Astrocyte (in vitro differentiated cells and primary cell): ENCODE measurements around the gene CLCF1. TPM values are rescaled to one million over a fixed set of nuclear protein-coding genes. Genes with fewer than 3 reads are reported as not detected.
A peak's percentile ranks its signal among the peaks of the same experiment; 100 is the strongest.

Experiments
- DNase-seq: peaks from one replicate; pipeline ENCODE4 v3.0.0-alpha.2; 2010; ENCODE audit warnings: low read depth
- FAIRE-seq: peaks from 2 replicates; lab custom pipeline; 2011; peaks lifted over from hg19 to GRCh38; lab: Jason Lieb, UNC
- H2AFZ ChIP-seq: 2 replicates; pipeline ENCODE4 v1.6.0; 2012; ENCODE audit warnings: low read depth, low read length, inconsistent platforms
- H3K27ac ChIP-seq: 2 replicates; pipeline ENCODE4 v1.5.1; 2011; ENCODE audit warnings: low read depth, low read length, inconsistent platforms
- H3K27me3 ChIP-seq: 2 replicates; pipeline ENCODE4 v1.6.0; 2011; ENCODE audit warnings: low read length, inconsistent platforms; ENCODE audit not compliant: insufficient read depth
- H3K36me3 ChIP-seq: 2 replicates; pipeline ENCODE4 v1.5.1; 2011; ENCODE audit warnings: low read length, inconsistent platforms; ENCODE audit not compliant: insufficient read depth
- H3K4me1 ChIP-seq: 2 replicates; pipeline ENCODE4 v1.5.1; 2011; ENCODE audit warnings: low read length, inconsistent platforms; ENCODE audit not compliant: insufficient read depth
- H3K4me2 ChIP-seq: 2 replicates; pipeline ENCODE4 v1.6.0; 2012; ENCODE audit warnings: low read length, inconsistent platforms
- H3K4me3 ChIP-seq: 2 replicates; pipeline ENCODE4 v1.5.1; 2011; ENCODE audit warnings: low read depth, mild to moderate bottlenecking, low read length, inconsistent platforms; ENCODE audit not compliant: insufficient read depth
- H3K79me2 ChIP-seq: 2 replicates; pipeline ENCODE4 v1.6.0; 2012; ENCODE audit warnings: mild to moderate bottlenecking, low read length, inconsistent platforms; ENCODE audit not compliant: insufficient read depth
- H3K9ac ChIP-seq: 2 replicates; pipeline ENCODE4 v1.6.0; 2012; ENCODE audit warnings: mild to moderate bottlenecking, low read length, inconsistent platforms
- H3K9me3 ChIP-seq: 2 replicates; pipeline ENCODE4 v1.5.1; 2012; ENCODE audit warnings: low read depth, mild to moderate bottlenecking, low read length, inconsistent platforms; ENCODE audit not compliant: insufficient read depth
- H4K20me1 ChIP-seq: 2 replicates; pipeline ENCODE4 v1.6.0; 2012; ENCODE audit warnings: low read length, inconsistent platforms; ENCODE audit not compliant: insufficient read depth
- H3K27ac Mint-ChIP-seq: one replicate; pipeline ENCODE4 v1.8.0; 2021; ENCODE audit warnings: mild to moderate bottlenecking, mixed read lengths; ENCODE audit not compliant: unreplicated experiment
- H3K27me3 Mint-ChIP-seq: one replicate; pipeline ENCODE4 v1.8.0; 2021; ENCODE audit warnings: low read depth, mixed read lengths; ENCODE audit not compliant: unreplicated experiment
- H3K36me3 Mint-ChIP-seq: one replicate; pipeline ENCODE4 v1.8.0; 2021; ENCODE audit warnings: low read depth, mixed read lengths; ENCODE audit not compliant: unreplicated experiment
- H3K4me1 Mint-ChIP-seq: one replicate; pipeline ENCODE4 v1.8.0; 2021; ENCODE audit warnings: low read depth, mixed read lengths; ENCODE audit not compliant: unreplicated experiment
- H3K4me3 Mint-ChIP-seq: one replicate; pipeline ENCODE4 v1.8.0; 2021; ENCODE audit warnings: mild to moderate bottlenecking, moderate library complexity, mixed read lengths; ENCODE audit not compliant: unreplicated experiment
- H3K9me3 Mint-ChIP-seq: one replicate; pipeline ENCODE4 v1.8.0; 2021; ENCODE audit warnings: mild to moderate bottlenecking, mixed read lengths; ENCODE audit not compliant: unreplicated experiment
- CTCF ChIP-seq: IDR thresholded peaks from 2 replicates; pipeline ENCODE4 v1.5.1; 2011; ENCODE audit warnings: low read depth, mild to moderate bottlenecking, inconsistent platforms, low read length, moderate library complexity; ENCODE audit not compliant: insufficient read depth
- EZH2 ChIP-seq: IDR thresholded peaks from 2 replicates; pipeline ENCODE4 v1.6.1; 2012; ENCODE audit warnings: mild to moderate bottlenecking, low read length, inconsistent platforms; ENCODE audit not compliant: insufficient read depth
- total RNA-seq: library from RNA; stranded (reverse); gene quantifications from 2 replicates; pipeline ENCODE4 v1.2.1, GENCODE V29; 2021

The CLCF1 gene
- total RNA-seq, 1 donor from 2014 or later: 17.6 TPM

- H3K9me3 Mint-ChIP-seq: no peaks in the 10 kb centered on the region
- DNase-seq (peak; percentile 49), FAIRE-seq (no peak)
- Histone ChIP-seq H3K27me3 (no peaks in the 10 kb centered on the region), H3K4me3 (no peak overlapping the region), H3K4me1 (peaks cover 19% of the 10 kb centered on the region), H3K4me2 (no peak overlapping the region), H4K20me1 (peaks cover 16% of the 10 kb centered on the region), H3K79me2 (no peaks in the 10 kb centered on the region), H3K36me3 (no peaks in the 10 kb centered on the region), H3K9me3 (no peaks in the 10 kb centered on the region), H3K27ac (no peak overlapping the region), H3K9ac (no peak overlapping the region), H2AFZ (no peak overlapping the region)
- TF ChIP-seq EZH2: no peak
- peak; percentile 87 for TF ChIP-seq CTCF
- peaks cover 21% of the 10 kb centered on the region for H3K4me1 Mint-ChIP-seq
- no peaks in the 10 kb centered on the region for H3K27me3 Mint-ChIP-seq
- H3K4me3 Mint-ChIP-seq: no peak overlapping the region
- no peaks in the 10 kb centered on the region for H3K36me3 Mint-ChIP-seq
- no peak overlapping the region for H3K27ac Mint-ChIP-seq
Observed at GRCh38 chr11:67345920-67346819, 27.2 kb downstream of the CLCF1 start.

DNA sequence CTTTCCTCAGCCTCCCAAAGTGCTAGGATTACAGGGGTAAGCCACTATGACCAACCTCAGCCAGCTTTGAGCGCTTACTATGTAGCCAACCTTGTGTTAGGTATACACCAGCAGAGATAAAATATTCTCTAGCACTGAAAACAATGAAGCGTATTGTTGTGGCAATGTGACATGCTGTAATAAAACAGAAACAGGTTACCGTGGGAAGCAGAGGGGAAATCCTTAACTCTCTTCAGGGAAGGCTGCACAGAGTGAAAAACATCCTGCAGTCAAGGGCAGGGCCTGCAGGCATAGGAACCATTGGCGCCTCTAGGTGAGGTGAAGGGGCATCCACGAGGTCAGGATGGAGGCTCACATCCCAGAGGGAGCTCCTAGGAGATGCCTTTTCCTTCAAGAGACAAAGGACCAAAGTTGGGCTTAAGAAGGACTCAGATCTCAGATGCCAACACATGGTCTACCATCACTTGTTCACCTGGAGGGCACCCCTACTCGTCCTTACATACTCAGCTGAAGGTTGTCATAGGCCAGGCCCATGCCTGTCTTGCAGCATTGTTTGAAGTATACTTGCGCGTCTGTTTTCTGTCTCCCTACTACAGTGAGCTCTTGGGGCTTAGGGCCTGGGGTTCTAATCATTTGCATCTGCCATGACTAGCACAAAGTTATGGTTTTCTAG lies 28.0 kb downstream of the CLCF1 start:
- DNase-seq (no peak), FAIRE-seq (no peak)
- no peak overlapping the region for H3K27ac Mint-ChIP-seq
- Histone ChIP-seq H3K36me3 (no peaks in the 10 kb centered on the region), H3K4me1 (peaks cover 17% of the 10 kb centered on the region), H3K9ac (no peak overlapping the region), H3K79me2 (no peaks in the 10 kb centered on the region), H3K9me3 (no peaks in the 10 kb centered on the region), H3K27me3 (no peaks in the 10 kb centered on the region), H3K4me2 (no peak overlapping the region), H4K20me1 (peaks cover 13% of the 10 kb centered on the region), H2AFZ (no peak overlapping the region), H3K4me3 (no peak overlapping the region), H3K27ac (no peak overlapping the region)
- H3K4me3 Mint-ChIP-seq: no peak overlapping the region
- TF ChIP-seq EZH2 (no peak), CTCF (no peak)
- H3K36me3 Mint-ChIP-seq: no peaks in the 10 kb centered on the region
- no peaks in the 10 kb centered on the region for H3K27me3 Mint-ChIP-seq
- H3K4me1 Mint-ChIP-seq: peaks cover 17% of the 10 kb centered on the region
- no peaks in the 10 kb centered on the region for H3K9me3 Mint-ChIP-seq
